Activated T-helper 1 cell treated with anti-CD3 and anti-CD28 coated beads, Interleukin-12 subunit alpha, Interleukin-12 subunit beta, Interleukin-2, Interleukin-4 antibody, amounts not matched to agents 30 ng/mL and 10 ng/mL and 1 ng/mL, durations not matched to agents 14 hours and 24 hours and 36 hours (primary cell): ENCODE data around the gene TGFB2. TPM values are rescaled to one million over a fixed set of nuclear protein-coding genes. Genes with fewer than 3 reads are reported as not detected.

Experiments
- DNase-seq: peaks from one replicate; pipeline ENCODE4 v3.0.0; 2021; ENCODE audit warnings: low spot score
- H3K27ac Mint-ChIP-seq: one replicate; pipeline ENCODE4 v1.8.0; 2021; ENCODE audit warnings: mild to moderate bottlenecking, mixed read lengths
- H3K27me3 Mint-ChIP-seq: one replicate; pipeline ENCODE4 v1.8.0; 2022; ENCODE audit warnings: mild to moderate bottlenecking, moderate library complexity, mixed read lengths; ENCODE audit not compliant: insufficient read depth
- H3K36me3 Mint-ChIP-seq: one replicate; pipeline ENCODE4 v1.8.0; 2021; ENCODE audit warnings: low read depth, mixed read lengths
- H3K4me1 Mint-ChIP-seq: one replicate; pipeline ENCODE4 v1.8.0; 2021; ENCODE audit warnings: low read depth, mixed read lengths
- H3K4me3 Mint-ChIP-seq: one replicate; pipeline ENCODE4 v1.8.0; 2021; ENCODE audit warnings: mild to moderate bottlenecking, moderate library complexity, mixed read lengths
- H3K9me3 Mint-ChIP-seq: one replicate; pipeline ENCODE4 v1.8.0; 2021; ENCODE audit warnings: mixed read lengths
- intact Hi-C: fragments of 100-400 bp; cut with micrococcal nuclease; formaldehyde crosslinking; loops from one replicate; pipeline ENCODE4 v1.15.1; 2024
- total RNA-seq: library from RNA; stranded (reverse); gene quantifications from 2 replicates; pipeline ENCODE4 v1.2.3, GENCODE V29; 2022

The TGFB2 gene
- total RNA-seq, 1 donor from 2014 or later = not detected

DNA sequence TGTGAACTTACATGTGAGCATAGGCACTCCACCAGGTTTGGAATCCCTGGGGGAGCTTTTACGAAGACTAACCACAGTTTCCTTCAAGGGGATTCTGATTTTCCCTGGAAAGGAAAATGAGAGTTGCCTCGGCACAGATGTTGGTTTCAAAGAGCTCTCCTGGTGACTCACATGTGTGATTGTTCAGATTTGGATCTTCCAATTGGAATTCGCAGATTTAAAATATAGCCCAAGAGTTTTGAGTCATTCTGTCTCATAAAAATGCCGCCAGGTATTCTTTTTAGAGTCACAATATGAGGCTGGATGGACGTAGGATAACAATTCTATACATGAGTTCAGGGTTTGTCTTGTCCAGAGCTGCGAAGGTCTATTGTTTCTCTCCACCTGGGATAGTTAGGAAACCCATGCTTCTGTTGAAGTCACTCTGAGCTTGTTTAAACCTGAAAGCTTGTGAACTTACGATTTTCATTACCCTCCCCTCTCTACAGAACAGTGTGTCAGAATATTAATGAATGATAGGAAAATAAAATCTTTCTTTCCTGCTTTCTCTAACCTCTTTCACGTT is 64.9 kb downstream of the TGFB2 start:
- Mint-ChIP-seq H3K4me1 (no peaks in the 10 kb centered on the region), H3K4me3 (no peak overlapping the region), H3K27ac (no peak overlapping the region), H3K36me3 (no peaks in the 10 kb centered on the region), H3K27me3 (no peaks in the 10 kb centered on the region), H3K9me3 (no peaks in the 10 kb centered on the region)
- DNase-seq = no peak
- intact Hi-C loops = no loop called here

DNA sequence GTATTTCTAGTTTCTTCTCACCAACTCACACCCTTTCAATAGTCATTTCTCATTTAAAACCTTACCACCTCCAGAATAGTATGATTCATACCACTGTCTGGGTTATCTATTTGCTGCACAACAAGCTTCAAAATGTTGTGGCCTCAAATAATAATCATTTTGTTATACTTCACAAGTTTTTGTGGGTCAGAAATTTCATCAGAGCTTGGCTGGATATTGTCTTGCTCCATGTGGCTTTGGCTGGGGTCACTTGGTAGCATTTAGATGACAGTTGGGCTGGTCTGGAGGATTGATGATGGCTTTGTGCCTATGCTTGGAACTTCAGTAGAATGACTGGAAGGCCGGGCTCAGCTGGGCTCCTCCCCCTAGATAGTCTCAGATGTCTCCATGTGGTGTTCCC is 66.0 kb downstream of the TGFB2 start:
- Mint-ChIP-seq H3K4me1 (no peaks in the 10 kb centered on the region), H3K27ac (no peak overlapping the region), H3K36me3 (no peaks in the 10 kb centered on the region), H3K27me3 (no peaks in the 10 kb centered on the region), H3K4me3 (no peak overlapping the region), H3K9me3 (no peaks in the 10 kb centered on the region)
- intact Hi-C loops = no loop called here
- DNase-seq = no peak

DNA sequence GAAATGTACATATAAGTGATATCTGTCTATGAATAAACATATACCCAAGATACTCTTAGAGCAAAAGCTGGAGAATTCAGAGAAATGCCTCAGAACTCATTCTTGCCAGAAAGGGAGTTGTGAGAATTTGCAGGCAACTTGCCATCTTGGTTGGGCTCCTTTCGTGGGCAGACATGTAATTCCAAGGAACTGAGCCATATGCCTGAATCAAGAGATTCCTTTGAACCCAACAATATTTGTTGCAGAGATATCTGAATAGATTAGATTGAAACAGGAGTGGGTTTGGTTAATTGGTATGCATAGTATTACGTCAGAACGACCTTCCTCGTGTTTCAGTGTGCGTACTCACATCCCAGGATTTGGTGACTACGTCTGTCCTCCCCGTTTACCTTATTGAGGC is 67.0 kb downstream of the TGFB2 start:
- Mint-ChIP-seq H3K27ac (no peak overlapping the region), H3K9me3 (no peaks in the 10 kb centered on the region), H3K27me3 (no peaks in the 10 kb centered on the region), H3K36me3 (no peaks in the 10 kb centered on the region), H3K4me3 (no peak overlapping the region), H3K4me1 (no peaks in the 10 kb centered on the region)
- intact Hi-C loops = no loop called here
- DNase-seq = no peak

DNA sequence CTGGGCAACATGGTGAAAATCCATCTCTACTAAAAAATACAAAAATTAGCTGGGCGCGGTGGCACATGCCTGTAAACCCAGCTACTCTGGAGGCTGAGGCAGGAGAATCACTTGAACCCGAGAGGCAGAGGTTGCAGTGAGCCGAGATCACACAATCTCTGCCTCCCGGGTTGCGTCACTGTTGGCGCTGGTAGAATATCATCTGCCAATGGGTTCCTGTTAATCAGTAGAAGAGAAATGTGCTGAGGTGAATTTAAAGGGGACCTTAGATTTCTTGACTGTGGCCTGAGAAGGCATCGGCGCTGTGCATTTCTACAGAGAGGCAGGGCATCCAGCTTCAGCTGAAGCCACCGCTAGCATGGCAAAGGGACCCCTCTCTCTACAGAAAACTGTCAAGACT is 68.0 kb downstream of the TGFB2 start:
- intact Hi-C loops = no loop called here
- H3K4me1 Mint-ChIP-seq = no peaks in the 10 kb centered on the region
- H3K27me3 Mint-ChIP-seq = no peaks in the 10 kb centered on the region
- H3K9me3 Mint-ChIP-seq = no peaks in the 10 kb centered on the region
- DNase-seq = no peak
- H3K4me3 Mint-ChIP-seq = no peak overlapping the region
- no peak overlapping the region for H3K27ac Mint-ChIP-seq
- H3K36me3 Mint-ChIP-seq = no peaks in the 10 kb centered on the region

GRCh38 chr1:218414060-218414728 is 69.1 kb downstream of the TGFB2 start:
- DNase-seq = no peak
- no peaks in the 10 kb centered on the region for H3K9me3 Mint-ChIP-seq
- H3K4me3 Mint-ChIP-seq = no peak overlapping the region
- no peaks in the 10 kb centered on the region for H3K36me3 Mint-ChIP-seq
- peaks cover 3% of the 10 kb centered on the region for H3K27me3 Mint-ChIP-seq
- no peak overlapping the region for H3K27ac Mint-ChIP-seq
- no peaks in the 10 kb centered on the region for H3K4me1 Mint-ChIP-seq
- intact Hi-C loops = no loop called here

GRCh38 chr1:218415726-218416125 is 70.6 kb downstream of the TGFB2 start:
- intact Hi-C loops = no loop called here
- no peak overlapping the region for H3K27ac Mint-ChIP-seq
- no peaks in the 10 kb centered on the region for H3K36me3 Mint-ChIP-seq
- no peaks in the 10 kb centered on the region for H3K9me3 Mint-ChIP-seq
- DNase-seq = no peak
- no peaks in the 10 kb centered on the region for H3K4me1 Mint-ChIP-seq
- H3K27me3 Mint-ChIP-seq = peaks cover 3% of the 10 kb centered on the region
- H3K4me3 Mint-ChIP-seq = no peak overlapping the region

GRCh38 chr1:218421531-218421930 is 76.4 kb downstream of the TGFB2 start:
- Mint-ChIP-seq H3K27ac (no peak overlapping the region), H3K9me3 (no peaks in the 10 kb centered on the region), H3K36me3 (no peaks in the 10 kb centered on the region), H3K27me3 (peaks cover 3% of the 10 kb centered on the region), H3K4me1 (no peaks in the 10 kb centered on the region), H3K4me3 (no peak overlapping the region)
- DNase-seq = no peak
- intact Hi-C loops = no loop called here

DNA sequence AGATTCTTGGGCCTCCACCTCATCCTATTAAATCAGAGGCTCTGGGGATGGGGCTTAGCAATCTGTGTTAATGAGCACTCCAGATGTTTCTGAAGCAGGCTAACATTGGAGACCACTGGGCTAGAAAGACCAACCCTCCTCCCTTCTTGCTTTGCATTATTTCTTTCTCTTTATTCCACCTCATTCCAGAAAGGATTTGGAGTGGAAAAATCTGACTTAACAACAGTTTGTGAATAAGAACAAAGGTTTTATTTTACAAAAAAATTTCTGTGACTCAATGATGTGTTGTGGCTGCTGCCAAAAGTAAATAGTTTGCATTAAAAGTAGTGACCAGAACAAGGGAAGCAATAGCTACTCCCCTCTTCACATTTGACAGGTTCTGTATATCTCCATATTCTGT is 79.4 kb downstream of the TGFB2 start:
- no peaks in the 10 kb centered on the region for H3K27me3 Mint-ChIP-seq
- no peak overlapping the region for H3K27ac Mint-ChIP-seq
- no peaks in the 10 kb centered on the region for H3K36me3 Mint-ChIP-seq
- H3K4me3 Mint-ChIP-seq = no peak overlapping the region
- intact Hi-C loops = no loop called here
- H3K9me3 Mint-ChIP-seq = no peaks in the 10 kb centered on the region
- no peaks in the 10 kb centered on the region for H3K4me1 Mint-ChIP-seq
- DNase-seq = no peak

GRCh38 chr1:218425647-218426342 is 80.7 kb downstream of the TGFB2 start:
- DNase-seq = no peak
- Mint-ChIP-seq H3K4me1 (no peaks in the 10 kb centered on the region), H3K9me3 (no peaks in the 10 kb centered on the region), H3K4me3 (no peak overlapping the region), H3K36me3 (no peaks in the 10 kb centered on the region), H3K27me3 (no peaks in the 10 kb centered on the region), H3K27ac (no peak overlapping the region)
- intact Hi-C loops = no loop called here

- no peak for DNase-seq
- Mint-ChIP-seq H3K27ac (no peak overlapping the region), H3K4me3 (no peak overlapping the region), H3K36me3 (no peaks in the 10 kb centered on the region), H3K27me3 (no peaks in the 10 kb centered on the region), H3K9me3 (no peaks in the 10 kb centered on the region), H3K4me1 (no peaks in the 10 kb centered on the region)
- intact Hi-C loops = no loop called here
These were observed 81.2 kb downstream of the TGFB2 start for GRCh38 chr1:218426343-218426657.

DNA sequence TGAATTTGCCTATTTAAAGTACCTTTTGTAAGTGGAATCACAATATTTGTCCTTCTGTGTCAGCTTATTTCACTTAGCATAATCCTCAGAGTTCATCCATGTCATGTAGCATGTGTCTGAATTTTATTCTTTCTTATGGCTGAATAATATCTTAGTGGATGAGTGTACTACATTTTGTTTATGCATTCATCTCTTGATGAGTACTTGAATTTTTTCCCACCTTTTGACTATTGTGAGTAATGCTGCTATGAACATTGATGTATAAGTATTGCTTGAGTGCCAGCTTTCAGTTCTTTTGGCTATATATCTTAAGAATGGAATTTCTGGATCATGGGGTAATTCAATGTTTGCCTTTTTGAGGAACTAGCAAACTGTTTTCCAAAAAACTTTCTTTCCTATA is 84.2 kb downstream of the TGFB2 start:
- H3K4me3 Mint-ChIP-seq = no peak overlapping the region
- intact Hi-C loops = no loop called here
- no peaks in the 10 kb centered on the region for H3K9me3 Mint-ChIP-seq
- H3K27me3 Mint-ChIP-seq = no peaks in the 10 kb centered on the region
- H3K27ac Mint-ChIP-seq = no peak overlapping the region
- H3K4me1 Mint-ChIP-seq = no peaks in the 10 kb centered on the region
- DNase-seq = no peak
- no peaks in the 10 kb centered on the region for H3K36me3 Mint-ChIP-seq

DNA sequence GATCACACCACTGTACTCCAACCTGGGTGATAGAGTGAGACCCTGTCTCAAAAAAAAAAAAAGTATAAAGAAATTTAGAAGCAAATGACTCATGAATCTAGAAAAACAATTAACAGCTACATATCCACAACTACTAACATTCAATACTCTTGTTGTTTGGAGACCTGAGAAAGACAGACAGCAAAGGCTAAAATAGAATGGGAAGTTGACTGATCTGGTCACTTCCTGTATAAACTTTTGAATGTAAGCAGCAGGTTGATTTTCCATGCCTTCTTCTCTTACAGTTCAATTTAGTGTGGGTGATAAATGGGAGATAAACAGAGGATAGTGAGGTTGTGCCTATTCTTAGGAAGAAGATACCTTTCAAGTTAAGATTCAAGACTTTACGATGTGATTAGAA is 85.2 kb downstream of the TGFB2 start:
- no peak overlapping the region for H3K4me3 Mint-ChIP-seq
- no peaks in the 10 kb centered on the region for H3K9me3 Mint-ChIP-seq
- H3K4me1 Mint-ChIP-seq = no peaks in the 10 kb centered on the region
- no peak for DNase-seq
- no peak overlapping the region for H3K27ac Mint-ChIP-seq
- intact Hi-C loops = no loop called here
- no peaks in the 10 kb centered on the region for H3K27me3 Mint-ChIP-seq
- H3K36me3 Mint-ChIP-seq = no peaks in the 10 kb centered on the region

- DNase-seq = no peak
- intact Hi-C loops = no loop called here
- Mint-ChIP-seq H3K27me3 (no peaks in the 10 kb centered on the region), H3K9me3 (no peaks in the 10 kb centered on the region), H3K36me3 (no peaks in the 10 kb centered on the region), H3K4me3 (no peak overlapping the region), H3K27ac (no peak overlapping the region), H3K4me1 (no peaks in the 10 kb centered on the region)
These were observed 85.7 kb downstream of the TGFB2 start for GRCh38 chr1:218430822-218431221.
